Stimulated activated CD4-positive, alpha-beta T cell treated with anti-CD3 and anti-CD28 coated beads, Interleukin-12 subunit alpha, Interleukin-12 subunit beta, amount 100 ng/mL, for 24 hours (primary cell): ENCODE results near the gene YWHAE.
"Not testable (repeated sequence)": the region's sequence is repeated elsewhere in the genome, so short reads cannot be mapped to it uniquely, and the experiment has no call there.

ENCODE experiments used
- DNase-seq, 2 experiments: peaks; one replicate each; pipeline ENCODE4 v3.0.0-alpha.2; 2020; ENCODE audit warnings: low read depth in 2 of 2

Gene YWHAE

DNA sequence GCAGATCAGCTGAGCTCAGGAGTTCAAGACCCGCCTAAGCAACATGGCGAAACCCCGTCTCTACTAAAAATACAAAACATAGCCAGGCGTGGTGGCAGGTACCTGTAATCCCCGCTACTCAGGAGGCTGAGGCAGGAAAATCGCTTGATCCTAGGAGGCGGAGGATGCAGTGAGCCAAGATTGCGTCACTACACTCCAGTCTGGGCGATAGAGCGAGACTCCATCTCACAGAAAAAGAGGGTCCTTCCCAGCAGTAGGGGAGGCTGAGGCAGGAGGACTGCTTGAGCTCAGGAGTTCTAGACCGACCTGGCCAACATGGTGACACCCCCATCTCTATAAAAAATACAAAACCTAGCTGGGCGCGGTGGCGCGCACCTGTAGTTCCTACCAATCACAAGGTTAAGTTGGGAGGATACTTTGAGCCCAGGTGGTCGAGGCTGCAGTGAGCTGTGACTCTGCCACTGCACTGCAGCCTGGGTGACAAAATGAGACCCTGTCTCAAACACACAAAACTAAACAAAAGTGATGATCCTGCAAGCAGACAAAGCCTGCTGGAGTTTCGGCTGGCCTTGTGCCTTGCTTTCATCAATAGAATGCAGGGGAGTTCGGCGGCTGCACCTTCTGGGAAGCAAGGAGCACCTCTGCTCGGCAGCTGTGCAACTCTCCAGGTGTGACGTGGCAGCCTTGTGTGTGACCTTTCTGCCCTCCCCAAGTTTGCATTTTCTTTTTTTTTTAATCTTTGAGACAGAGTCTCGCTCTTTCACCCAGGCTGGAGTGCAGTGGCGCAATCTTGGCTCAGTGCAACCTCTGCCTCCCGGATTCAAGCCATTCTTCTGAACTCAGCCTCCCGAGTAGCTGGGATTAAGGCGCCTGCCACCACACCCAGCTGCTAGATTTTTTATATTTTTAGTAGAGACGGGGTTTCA lies 12.4 kb upstream of the YWHAE start:
- no peak for DNase-seq

DNA sequence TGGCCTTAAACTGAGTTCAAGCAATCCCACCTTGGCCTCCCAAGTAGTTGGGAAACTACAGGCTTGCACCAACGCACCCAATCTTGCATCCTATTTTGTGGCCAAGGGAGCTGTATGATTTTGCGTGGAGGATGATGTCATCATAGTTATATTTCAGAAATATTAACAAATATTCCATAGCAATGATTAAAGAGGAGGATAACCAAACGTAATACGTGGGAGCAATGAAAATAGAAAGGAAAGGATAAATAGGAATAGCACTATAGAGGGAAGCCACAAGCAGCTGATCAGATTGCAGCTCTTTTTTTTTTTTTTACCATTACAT lies 2.2 kb upstream of the YWHAE start:
- no peak for DNase-seq

GRCh38 chr17:1398931-1399678 lies 917 bp downstream of the YWHAE start:
- DNase-seq: peak; percentile 14 to 23

DNA sequence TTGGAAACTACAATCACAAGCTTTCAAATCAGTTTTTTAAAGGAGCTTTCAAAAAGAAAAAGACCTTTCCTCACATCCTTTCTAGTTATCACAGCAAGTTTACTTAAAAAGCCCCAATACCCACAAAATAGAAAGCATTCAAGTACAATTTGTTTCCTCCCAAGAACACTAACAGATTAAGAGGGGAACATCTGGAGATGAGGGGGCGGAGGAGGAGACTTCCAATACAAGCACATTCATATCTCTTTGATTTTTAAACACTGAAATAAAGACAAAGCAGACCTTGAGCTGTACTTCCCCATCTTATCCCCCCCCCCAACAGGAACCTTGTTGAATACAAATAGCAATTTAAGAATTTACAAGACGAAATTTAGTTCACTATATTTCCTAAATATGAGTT lies 2.0 kb downstream of the YWHAE start:
- no peak for DNase-seq

DNA sequence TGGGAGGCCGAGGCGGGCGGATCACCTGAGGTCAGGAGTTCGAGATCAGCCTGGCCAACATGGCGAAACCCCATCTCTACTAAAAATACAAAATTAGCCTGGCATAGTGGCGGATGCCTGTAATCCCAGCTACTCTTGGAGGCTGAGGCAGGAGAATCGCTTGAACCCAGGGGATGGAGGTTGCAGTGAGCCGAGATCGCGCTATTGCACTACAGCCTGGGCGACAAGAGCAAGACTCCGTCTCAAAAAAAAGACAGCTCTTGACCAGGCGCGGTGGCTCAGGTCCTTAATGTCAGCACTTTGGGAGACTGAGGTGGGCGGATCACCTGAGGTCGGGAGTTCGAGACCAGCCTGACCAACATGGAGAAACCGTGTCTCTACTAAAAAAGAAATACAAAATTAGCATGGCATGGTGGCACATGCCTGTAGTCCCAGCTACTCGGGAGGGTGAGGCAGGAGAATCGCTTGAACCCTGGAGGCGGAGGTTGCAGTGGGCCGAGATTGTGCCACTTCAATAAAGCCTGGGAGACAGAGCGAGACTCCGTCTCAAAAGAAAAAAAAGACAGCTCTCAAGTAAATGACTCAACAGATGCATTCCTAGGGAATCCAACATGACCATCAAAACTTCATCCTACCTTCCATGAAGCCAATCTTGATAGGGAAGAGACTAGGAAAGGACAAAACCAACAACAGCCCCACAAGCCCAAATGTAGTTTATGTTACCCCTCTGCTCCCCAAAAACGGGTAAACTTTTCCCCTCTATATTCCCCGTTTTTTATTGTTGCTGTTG lies 4.0 kb downstream of the YWHAE start:
- DNase-seq: not testable (repeated sequence)

GRCh38 chr17:1391577-1391976 lies 8.4 kb downstream of the YWHAE start:
- DNase-seq: no peak

GRCh38 chr17:1390432-1391367 lies 9.3 kb downstream of the YWHAE start:
- no peak for DNase-seq

- not testable (repeated sequence) for DNase-seq
Measured at GRCh38 chr17:1387490-1388227, 12.4 kb downstream of the YWHAE start.

GRCh38 chr17:1386675-1387190 lies 13.3 kb downstream of the YWHAE start:
- not testable (repeated sequence) for DNase-seq

- DNase-seq: no peak
Measured at GRCh38 chr17:1386265-1386664, 13.8 kb downstream of the YWHAE start.

- DNase-seq: no peak
Measured at GRCh38 chr17:1385861-1386260, 14.2 kb downstream of the YWHAE start.

DNA sequence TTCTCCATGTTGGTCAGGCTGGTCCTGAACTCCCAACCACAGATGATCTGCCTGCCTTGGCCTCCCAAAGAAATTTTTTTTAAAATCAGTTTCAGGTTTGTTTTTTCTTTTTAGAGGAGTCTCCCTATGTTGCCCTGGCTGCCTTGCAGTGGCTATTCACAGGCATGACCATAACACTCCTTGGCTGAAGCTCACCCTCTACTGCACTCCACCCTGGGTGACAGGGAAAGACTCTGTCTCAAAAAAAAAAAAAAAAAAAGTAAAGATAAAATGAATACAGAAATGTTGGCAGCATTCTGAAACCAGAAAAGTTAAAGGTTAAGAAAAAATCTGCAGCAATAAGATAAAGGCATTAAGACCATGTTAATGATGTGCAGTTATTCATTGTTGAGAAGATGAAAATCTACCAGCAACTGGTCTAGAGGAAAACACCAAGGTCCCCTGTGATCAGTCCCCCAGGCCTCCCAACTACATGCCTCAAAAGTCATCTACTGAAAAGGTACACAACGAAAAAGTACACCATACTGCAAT lies 15.1 kb downstream of the YWHAE start:
- no peak for DNase-seq

- DNase-seq: peak in 1 of 2 experiments; percentile 17
Measured at GRCh38 chr17:1379930-1380313, 20.1 kb downstream of the YWHAE start.

DNA sequence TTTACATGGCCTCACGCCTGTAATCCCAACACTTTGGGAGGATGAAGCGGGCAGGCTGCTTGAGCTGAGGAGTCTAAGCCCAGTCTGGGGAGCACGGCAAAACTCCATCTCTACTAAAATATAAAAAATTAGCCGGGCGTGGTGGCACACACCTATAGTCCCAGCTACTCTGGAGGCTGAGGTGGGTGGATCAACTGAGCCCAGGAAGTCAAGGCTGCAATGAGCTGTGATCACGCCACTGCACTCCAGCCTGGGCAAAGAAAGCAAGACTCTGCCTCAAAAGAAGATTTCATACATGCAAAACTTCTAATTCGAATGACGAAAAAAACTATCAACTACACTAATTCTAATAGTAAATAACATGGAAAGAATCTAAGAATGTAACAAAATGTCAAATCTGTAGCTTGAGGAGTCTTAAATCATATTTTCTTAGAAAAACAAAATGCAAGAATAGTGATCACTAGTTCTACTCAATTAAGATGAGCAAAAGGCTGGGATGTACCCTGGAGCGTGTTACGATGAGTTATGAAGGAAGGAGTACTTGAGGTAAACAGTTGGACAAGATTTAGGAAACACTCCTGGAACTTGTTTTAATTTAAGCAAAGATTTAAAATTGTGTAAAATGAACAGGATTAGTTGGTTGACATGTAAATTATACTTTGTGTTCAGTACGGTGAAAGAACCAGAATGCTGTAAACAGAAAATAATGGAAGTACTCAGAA lies 20.7 kb downstream of the YWHAE start:
- no peak for DNase-seq

DNA sequence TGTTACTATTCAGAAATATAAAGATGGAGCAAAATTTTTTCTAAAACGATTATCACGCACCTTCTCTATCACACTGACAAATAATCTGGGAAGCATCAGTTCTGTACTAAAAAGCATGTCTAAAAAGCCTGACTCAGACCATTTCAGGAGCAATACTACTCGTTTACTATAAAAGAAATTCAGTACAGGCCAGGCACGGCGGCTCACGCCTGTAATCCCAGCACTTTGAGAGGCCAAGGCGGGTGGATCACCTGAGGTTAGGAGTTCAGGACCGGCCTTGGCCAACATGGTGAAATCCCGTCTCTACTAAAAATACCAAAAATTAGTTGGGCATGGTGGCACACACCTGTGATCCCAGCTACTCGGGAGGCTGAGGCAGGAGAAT lies 21.6 kb downstream of the YWHAE start:
- DNase-seq: not testable (repeated sequence)

DNA sequence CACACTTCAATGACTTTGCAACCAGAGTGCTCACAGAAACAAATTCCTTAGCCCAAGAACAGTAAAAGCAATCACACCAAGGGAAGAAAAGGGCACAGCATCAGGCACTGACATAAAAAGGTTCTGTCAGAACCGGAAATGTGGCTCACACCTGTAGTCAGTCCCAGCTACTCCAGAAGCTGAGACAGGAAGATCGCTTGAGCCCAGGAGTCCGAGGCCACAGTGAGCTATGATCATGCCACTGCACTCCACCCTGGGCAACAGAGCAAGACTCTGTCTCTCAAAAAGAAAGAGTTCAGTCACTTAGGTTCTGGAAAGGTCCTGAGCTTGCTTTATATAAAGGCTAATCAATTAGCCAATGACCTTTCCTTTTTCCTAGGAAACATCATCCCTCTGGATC lies 22.7 kb downstream of the YWHAE start:
- DNase-seq: no peak

GRCh38 chr17:1376061-1376460 lies 24.0 kb downstream of the YWHAE start:
- DNase-seq: no peak

DNA sequence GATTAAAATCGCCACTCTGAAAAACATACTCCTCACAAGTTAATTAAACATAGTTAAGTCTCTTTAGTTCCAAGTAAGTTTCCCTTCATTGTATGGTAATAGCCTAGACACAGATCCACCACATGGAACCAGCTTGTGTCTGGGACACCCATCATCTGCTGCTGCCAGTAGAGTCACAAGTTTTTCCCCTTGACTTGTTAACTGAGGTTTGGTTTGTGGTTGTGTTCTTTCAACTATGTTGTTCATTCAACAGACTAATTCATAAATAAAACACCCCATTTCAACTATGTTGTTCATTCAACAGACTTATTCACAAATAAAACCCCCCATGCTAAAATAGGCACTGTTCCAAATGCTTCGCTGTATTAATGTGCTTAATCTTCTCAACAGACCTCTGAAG lies 24.4 kb downstream of the YWHAE start:
- no peak for DNase-seq

- DNase-seq: no peak
Measured at GRCh38 chr17:1374431-1375177, 25.4 kb downstream of the YWHAE start.
